ENCODE data around the gene PADI3. TPM values are rescaled to one million over a fixed set of nuclear protein-coding genes. Genes with fewer than 3 reads are reported as not detected.

Gene PADI3
- total RNA-seq = not detected in 2 replicates

GRCh38 chr1:17248781-17249180, at the start of gene PADI3:
PADI3 (plus strand) TSS chr1:17249098; CDS start chr1:17249138, 40 bp downstream.
- DNase-seq (ENCODE audit: extremely low read depth, low read depth, low spot score) = no peak

GRCh38 chr1:17199267-17200044, 49.4 kb upstream of the PADI3 start:
- DNase-seq (ENCODE audit: extremely low read depth, low read depth, low spot score) = no peak

GRCh38 chr1:17200246-17200645, 48.7 kb upstream of the PADI3 start:
- DNase-seq (ENCODE audit: extremely low read depth, low read depth, low spot score) = no peak

- no peak for DNase-seq (ENCODE audit: extremely low read depth, low read depth, low spot score)
Measured at GRCh38 chr1:17200756-17201155, 48.1 kb upstream of the PADI3 start.

- DNase-seq (ENCODE audit: extremely low read depth, low read depth, low spot score) = no peak
Measured at GRCh38 chr1:17201201-17202021, 47.5 kb upstream of the PADI3 start.

GRCh38 chr1:17204546-17205440, 44.1 kb upstream of the PADI3 start, which contains the start of gene PADI1:
PADI1 (plus strand) TSS chr1:17205128; CDS start chr1:17205218, 90 bp downstream.
- DNase-seq (ENCODE audit: extremely low read depth, low read depth, low spot score) = no peak

GRCh38 chr1:17205652-17206051, 43.2 kb upstream of the PADI3 start:
- DNase-seq (ENCODE audit: extremely low read depth, low read depth, low spot score) = no peak

- no peak for DNase-seq (ENCODE audit: extremely low read depth, low read depth, low spot score)
Measured at GRCh38 chr1:17206196-17206595, 42.7 kb upstream of the PADI3 start.

- DNase-seq (ENCODE audit: extremely low read depth, low read depth, low spot score) = no peak
Measured at GRCh38 chr1:17207046-17207445, 41.9 kb upstream of the PADI3 start.

GRCh38 chr1:17207540-17207939, 41.4 kb upstream of the PADI3 start:
- DNase-seq (ENCODE audit: extremely low read depth, low read depth, low spot score) = no peak

- no peak for DNase-seq (ENCODE audit: extremely low read depth, low read depth, low spot score)
Measured at GRCh38 chr1:17207966-17208418, 40.9 kb upstream of the PADI3 start.

- DNase-seq (ENCODE audit: extremely low read depth, low read depth, low spot score) = no peak
Measured at GRCh38 chr1:17208546-17208945, 40.4 kb upstream of the PADI3 start.

GRCh38 chr1:17209430-17209829, 39.5 kb upstream of the PADI3 start:
- no peak for DNase-seq (ENCODE audit: extremely low read depth, low read depth, low spot score)

- no peak for DNase-seq (ENCODE audit: extremely low read depth, low read depth, low spot score)
Measured at GRCh38 chr1:17210176-17210575, 38.7 kb upstream of the PADI3 start.

- DNase-seq (ENCODE audit: extremely low read depth, low read depth, low spot score) = no peak
Measured at GRCh38 chr1:17211377-17211776, 37.5 kb upstream of the PADI3 start.

GRCh38 chr1:17212009-17212408, 36.9 kb upstream of the PADI3 start:
- no peak for DNase-seq (ENCODE audit: extremely low read depth, low read depth, low spot score)

GRCh38 chr1:17212487-17213121, 36.3 kb upstream of the PADI3 start:
- no peak for DNase-seq (ENCODE audit: extremely low read depth, low read depth, low spot score)

GRCh38 chr1:17213148-17213781, 35.6 kb upstream of the PADI3 start:
- DNase-seq (ENCODE audit: extremely low read depth, low read depth, low spot score) = no peak

GRCh38 chr1:17213782-17214148, 35.1 kb upstream of the PADI3 start:
- DNase-seq (ENCODE audit: extremely low read depth, low read depth, low spot score) = no peak

Data from glomerular endothelial cell (primary cell).